DMS114 treated with DMSO at 0.1 percent for 48 hours (cell line): ENCODE measurements around the gene ADCY3.
A peak's percentile ranks its signal among the peaks of the same experiment; 100 is the strongest.

Experiments used
- DNase-seq: peaks from one replicate; lab custom pipeline; 2025; ENCODE audit not compliant: unreplicated experiment; lab: John Stamatoyannopoulos, UW

Gene ADCY3

DNA sequence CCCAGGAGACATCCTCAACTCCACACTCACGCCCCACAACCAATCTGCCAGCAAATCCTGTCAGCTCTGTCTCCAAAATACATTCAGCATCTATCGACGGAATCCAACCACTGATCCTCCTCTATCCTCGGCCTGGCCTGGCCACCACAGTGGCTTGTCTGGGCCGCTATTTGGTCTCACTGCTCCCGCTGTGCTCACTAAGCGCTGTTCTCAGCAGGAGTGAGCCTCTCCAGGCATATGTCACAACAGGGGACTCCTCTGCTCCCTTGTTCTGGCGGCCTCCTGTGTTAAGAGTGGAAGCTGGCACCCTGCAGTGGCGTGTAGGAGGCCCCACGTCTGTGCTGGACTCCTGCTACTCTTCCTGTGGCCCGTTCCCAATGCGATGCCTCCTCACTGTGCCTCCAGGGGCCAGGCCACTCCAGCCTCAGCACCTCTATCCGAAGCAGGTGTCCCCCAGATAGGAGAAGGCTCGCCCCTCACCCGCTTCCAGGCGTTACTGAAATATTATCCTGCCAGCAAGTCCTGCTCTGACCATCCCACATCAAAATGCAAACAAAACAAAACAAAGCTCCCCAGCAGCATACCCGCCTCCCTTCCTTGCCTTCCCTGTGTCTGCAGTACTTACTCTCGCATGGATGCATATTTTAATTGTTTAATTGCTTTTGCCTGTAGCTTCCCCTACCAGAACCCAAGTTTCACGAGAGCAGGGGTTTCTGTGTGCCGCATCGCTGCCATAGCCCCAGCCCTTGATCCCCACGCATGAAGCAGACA is 86.9 kb downstream of the ADCY3 start:
- no peak for DNase-seq

DNA sequence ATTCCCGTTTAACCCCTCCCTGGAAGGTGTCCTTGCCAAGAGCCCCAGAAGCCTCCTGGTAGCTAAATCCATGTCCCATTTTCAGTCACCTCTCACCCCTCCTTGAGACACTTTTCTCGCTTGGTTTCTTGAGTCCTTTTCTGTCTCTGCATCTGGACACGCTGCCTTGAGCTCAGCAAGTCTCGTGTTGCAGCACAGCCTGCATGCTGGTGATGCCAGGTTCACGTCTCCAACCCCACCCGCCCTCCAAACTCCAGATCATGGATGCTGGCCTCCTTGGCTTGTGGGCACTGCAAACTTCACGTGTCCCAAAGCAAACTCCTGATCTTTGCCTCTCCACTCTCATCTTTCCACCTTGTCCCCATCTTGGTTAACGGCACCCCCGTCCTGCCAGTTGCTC is 87.5 kb downstream of the ADCY3 start:
- DNase-seq = no peak

DNA sequence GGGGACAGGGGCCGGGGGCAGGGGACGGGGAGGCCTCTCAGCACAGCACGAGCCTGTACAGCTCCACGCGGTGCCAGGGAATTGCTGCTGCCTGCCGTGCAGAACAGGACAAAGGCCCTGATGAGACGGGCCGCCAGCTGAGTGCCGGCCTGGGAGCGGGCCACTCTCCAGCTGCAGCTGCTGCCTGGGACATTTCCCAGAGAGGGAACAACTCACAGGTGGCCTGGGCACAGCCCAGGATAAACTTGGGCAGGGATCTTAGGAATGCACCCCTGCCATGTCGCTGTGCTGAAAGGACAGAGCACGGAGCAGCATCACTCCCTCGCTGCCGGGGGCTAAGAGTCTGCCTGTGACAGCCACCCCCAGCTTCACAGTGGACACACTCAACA is 88.0 kb downstream of the ADCY3 start:
- no peak for DNase-seq

DNA sequence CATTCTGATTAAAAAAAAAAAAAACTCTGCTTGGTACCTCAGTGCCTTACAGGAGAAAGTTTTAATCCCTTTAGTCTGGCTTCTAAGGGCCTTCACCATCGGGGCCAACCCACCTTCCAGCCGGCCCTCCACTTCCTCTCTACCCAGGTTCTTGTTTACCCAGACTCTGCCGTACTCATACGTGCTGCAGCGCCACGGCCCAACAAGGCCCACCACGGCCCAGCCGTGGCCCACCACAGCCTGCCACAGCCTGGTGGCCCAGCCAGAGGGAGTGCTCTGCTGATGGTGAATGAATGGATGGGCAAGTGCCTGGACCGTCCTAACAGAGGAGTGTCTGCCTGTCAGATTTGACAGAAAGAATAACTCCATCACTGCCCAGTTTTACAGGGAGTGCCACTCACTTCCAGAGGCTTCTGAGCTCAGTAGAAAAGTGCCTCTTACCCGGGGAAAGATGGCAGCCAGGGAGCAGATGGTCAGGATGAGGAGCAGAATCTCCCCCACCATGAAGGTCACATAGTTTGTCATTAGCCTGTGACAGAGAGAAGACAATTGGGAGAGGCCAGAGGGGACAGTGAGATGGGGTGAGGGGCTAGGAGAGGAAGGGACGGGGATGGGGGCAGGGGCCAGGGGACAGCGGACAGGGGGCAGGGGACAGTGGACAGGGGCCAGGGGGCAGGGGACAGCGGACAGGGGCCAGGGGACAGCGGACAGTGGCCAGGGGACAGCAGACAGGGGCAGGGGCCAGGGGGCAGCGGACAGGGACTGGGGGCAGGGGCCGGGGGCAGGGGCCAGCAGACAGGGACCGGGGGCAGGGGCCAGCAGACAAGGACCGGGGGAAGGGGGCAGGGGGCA is 88.6 kb downstream of the ADCY3 start:
- DNase-seq = no peak

DNA sequence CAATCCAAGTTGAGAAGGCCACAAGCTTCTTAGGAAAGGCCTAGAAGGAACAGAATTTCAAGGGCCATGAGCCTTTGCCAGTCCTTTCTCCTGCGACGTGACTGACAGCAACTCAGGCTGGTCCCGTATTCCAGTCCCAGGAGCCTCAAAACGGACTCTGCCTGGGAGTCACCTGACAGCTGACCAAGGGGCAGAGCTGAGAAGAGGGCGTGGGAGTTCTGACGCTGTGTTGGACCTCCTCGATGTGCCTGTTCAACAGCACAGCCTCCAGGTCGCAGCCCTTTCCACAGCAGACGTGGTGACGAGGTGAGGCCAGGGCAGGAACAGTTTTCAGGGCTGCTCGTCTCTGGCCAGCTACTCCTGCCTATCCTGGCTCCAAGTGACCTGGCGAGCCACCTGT is 89.3 kb downstream of the ADCY3 start:
- DNase-seq = no peak

DNA sequence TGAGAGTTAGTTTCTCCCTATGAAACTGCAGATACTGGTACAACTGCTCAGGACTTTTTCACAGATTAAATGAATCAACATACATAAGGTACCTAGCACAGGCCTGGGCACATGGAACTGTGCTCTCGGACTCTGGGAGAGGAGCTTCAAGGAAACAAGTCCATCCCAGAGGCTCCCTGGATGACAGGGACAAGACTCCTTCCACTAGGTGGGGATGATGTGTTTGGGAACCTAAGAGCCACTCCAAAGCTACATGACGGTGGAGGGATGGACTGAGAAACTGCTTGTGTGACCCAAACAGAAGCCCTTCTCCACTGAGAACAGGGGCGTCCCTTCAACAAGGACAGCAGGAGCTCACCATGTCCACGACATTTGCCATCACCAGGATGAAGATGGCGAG is 89.7 kb downstream of the ADCY3 start:
- peak; percentile 14 for DNase-seq

DNA sequence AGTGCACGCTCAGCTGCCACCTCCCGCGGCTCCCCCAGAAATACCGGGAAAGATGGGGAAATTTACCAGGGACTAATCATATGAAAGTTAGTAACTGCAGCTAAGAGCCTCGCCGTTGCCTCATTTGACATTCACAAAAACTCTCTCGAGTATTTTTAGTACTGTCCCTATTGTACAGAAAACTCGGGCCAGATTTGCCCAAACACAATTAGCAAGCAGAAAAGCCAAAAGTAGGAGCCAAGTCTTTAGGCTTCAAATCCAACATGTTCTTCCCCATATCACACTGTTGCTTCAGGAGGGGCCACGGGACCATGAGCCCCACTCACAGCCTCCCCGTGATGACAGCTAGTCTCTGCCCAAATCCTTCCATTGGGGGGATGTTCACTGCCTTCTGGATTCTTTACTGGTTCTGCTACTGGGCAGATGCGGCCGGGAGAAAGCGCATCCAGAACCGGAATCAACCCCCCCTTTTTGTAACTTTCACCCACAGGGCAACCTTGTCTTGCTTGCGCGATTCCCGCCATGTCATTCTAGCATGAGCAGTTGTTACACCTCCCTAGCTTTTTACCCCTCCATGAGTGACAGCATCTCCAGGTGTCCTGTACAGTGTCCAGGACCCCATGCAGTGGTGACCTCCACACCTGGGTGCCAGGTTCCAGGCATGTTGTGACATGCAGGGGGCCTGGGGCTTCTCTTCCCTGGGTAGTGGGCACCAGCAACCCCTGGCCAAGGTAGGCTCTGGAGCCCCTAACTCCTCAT is 91.6 kb downstream of the ADCY3 start:
- DNase-seq = no peak

DNA sequence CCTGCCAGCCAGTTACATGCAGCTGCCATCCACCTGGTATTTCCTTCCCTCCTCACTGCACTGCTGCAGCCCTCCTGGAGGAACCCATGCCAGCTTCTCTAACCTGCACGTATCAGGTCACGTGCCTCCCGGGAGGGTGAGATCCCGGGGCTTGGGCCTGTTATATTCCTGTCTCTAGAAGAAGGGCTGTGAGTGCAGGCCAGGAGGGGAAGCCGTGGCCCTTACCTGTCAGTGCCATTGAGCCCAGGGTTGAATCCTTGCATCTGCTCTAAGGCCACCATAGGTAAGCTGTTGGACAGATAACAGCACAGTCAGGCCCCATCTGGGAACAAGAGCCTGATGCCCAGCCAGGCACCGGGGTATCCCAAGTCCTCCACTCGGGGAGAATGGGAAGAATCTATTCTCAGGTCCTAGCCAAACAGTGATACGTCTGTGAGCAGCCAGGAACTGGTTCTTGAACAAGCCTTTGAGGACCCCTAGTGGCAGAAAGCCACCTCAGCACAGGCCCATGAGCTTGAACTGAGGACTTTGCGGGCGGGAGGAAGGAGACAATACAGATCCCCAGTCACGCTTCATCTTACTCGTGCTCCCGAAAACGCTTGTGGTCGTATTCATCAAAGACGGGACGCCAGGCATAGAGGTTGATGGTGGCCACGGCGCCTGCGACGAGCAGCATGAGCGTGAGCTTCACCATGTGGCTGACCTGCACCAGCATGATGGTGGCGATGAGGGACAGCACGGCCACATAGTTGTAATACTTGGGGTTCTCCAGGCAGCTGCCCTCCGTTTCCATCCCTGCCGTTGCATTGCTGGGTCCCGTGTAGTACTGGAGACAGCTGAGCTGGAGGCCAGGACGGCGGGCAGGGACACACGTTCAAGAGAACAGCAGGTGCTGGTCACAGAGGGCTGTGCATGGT is 92.5 kb downstream of the ADCY3 start:
- DNase-seq = peak; percentile 66

DNA sequence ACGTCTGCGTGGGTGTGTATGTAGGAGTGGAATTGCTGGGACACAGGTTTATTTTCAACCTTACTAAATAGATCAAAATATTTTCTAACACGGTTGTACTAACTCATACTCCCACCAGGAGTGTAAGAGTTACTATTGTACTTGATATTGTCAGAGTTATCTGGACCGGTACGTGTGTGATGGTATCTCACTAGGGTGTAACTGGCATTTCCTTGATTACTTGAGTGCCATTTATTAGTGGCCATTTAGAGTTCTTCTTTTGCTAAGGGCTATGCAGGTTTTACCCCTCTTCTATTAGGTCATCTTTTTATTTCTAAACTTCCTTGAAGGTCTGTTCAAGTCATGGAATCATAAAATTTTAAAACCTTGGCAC is 93.3 kb downstream of the ADCY3 start:
- no peak for DNase-seq

DNA sequence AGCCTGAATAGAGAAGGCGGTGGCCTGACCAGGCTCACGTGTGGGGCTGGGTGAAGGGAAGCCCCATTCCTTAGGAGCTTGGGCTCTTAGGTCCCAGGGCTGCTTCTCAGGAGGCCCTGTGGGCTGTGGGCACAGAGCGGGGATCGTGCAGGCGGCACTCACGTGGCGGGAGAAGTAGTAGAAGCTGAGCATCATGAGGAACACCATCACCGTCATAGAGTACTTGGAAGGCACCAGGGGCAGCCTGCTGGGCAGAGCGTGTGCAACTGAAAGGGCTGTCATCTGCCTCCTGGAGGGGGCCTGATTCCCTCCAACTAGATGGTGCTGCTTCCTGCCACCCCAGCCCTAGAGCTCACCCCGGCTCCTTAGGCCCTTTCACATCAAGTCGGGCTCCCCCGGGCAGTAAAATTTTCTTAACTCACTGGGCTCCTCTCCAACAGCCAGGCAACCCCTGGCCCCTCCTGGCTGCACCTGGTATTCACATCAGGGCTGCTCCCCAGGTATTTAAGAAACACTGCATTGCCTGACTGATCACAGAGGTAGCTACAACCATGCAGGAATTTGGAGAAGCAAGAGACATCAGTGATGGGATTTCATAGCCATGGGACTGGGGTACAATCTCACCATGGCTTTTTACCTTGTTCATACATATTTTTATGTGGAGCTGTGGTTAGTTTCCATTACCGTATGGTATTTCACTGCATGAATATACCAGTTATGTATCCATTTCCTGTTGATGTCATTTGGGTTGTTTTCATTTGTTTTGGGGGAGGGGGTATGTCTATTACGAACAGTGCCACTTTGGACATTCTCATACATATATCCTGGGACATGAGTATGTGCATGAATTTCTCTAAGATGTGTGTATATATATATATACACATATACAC is 93.9 kb downstream of the ADCY3 start:
- DNase-seq = no peak

DNA sequence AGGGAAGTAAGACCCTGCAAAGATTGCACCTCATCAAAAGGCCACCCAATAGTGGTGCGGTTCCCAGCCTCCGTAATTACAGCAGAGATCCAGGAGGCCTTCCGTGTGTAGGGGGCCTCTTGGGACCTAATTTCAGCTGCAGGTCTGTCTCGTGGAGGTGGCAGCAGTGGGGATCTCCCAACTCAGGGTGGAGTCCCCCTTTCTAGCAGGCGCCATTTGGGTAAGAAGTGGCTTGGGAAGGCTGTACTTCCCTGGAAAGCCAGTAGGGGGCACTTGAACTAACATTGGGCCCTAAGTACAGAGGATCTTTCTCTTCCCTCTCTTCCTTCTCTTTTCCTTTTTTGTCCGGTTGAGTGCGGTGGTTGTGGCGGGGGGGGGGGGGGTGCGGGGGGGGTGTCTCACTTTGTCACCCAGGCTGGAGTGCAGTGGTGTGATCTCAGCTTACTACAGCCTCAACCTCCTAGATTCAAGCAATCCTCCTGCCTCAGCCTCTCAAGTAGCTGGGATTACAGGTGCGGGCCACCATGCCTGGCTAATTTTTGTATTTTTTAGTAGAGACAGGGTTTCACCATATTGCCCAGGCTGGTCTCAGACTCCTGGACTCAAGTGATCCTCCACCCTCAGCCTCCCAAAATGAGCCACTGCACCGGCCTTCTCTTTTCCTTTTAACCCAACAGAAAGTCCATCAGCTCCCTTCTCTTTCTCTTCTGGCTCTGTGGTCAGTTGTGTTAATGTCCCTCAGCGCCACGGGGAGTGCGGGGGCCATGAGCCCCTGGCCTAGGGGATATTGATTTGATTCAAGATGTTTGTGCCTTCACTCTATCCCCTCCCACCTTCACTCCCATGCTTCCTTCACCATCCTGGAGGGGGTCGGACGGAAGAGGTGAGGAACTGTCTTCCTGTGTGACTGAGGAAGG is 94.8 kb downstream of the ADCY3 start:
- no peak for DNase-seq

DNA sequence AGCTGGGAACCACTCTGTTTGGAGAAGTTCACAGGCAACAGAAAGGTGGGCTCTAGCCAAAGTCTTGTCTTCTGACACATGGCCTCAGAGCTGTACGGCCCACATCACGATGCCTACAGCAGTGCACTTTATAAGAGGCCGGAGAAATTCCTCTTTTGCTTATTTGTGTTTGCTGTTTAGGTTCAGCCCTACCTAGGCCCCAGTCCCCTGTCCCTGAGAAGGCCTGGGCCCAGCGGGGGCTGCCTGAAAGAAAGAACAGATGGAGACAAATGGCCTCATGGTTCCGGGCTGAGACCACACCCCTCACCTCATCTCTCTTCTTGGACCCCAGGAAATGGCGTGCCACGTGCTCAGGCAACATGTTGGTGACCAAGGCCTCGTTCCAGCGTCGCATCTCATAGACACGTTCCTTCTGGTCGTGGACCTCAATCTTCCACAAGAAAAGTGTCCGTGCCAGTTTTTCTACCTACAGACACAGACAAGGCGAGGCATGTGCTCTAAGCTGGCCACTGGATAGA is 95.9 kb downstream of the ADCY3 start:
- no peak for DNase-seq

DNA sequence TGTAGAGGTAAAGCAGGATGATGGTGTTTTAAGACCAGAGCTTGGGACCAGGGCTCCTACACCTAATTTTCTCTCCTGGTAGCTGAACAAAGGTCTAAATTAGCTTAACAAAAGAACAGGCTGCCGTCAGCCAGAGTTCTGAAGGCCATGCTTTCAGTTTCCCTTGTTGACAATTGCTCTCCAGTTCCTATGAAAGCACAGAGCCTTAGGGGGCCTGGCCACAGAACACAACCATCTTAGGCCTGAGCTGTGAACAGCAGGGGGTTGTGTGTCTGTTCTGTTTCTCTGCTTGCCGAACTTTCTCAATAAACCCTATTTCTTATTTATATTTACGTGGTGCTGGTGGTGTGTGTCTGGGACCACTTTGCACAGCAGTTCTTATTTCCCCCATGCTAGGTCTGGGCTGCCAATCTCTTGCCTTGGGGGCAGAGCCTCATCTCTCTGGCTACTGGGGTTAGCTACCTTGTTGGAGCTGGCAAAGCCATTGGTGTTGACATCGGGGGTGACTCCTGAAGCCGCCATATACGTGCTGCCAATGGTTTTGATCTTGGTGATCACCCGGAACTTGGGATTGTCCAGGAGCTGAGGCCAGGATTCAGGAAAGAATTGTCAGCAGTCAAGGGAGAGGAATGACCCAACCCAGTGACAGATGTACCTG is 97.9 kb downstream of the ADCY3 start:
- no peak for DNase-seq

DNA sequence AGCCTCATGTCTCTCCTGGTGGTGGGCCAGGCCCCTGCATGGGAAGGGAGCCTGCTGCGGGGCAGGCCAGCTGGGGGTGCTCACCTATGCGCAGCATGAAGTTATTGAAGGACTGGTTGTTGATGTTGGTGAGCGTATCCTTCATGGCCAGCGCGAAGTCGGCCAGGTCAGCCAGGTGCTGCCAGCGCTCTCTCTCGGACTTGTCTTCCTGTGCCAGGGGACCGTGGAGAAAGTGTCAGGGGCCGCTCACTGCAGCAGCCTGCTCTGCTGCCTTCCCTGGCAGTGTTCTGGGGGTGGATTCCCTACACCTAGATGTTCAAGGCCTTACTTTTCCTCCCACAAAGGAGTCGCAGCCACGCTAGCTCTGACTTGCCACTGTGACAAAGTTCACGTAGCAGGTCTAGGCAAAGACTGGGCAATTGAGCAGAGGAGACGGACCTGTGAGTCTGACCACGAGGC is 98.6 kb downstream of the ADCY3 start:
- no peak for DNase-seq

DNA sequence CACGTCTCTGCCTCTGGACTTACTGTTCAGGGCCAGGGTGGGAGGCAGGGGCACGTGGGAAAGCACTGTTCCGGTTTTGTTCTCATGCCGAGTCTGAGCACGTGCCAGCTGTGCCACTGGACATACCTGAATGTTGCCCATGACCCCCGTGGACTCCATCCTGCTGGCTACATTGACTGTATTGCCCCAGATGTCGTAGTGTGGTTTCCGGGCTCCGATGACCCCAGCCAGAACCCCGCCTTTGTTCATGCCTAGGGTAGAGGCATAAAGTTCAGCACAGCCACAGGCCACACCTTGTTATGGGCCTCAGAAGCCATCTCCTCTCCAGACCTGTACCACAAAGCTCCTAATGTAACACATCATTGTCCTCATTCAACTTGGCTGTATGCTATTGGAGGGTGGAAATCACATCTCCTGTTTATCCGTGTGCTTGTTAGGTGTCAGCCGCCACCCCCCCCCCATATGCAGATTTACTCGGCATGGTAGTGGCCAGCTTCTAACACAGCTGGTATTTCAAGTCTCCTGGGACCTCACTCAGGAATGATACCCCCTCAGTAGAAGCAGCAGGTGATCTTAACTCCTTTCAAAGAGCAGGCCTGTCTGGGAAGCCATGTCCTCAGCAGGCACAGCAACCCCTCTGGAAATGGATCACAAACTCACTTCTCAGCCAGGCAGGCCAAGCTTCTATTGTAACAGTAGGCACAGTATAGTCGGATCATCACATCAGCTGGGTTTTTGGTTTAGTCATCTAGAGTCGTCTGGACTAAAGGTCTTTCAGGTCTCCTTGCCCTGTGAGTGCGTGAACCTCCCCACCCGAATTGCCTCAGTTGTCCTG is 99.2 kb downstream of the ADCY3 start:
- no peak for DNase-seq

DNA sequence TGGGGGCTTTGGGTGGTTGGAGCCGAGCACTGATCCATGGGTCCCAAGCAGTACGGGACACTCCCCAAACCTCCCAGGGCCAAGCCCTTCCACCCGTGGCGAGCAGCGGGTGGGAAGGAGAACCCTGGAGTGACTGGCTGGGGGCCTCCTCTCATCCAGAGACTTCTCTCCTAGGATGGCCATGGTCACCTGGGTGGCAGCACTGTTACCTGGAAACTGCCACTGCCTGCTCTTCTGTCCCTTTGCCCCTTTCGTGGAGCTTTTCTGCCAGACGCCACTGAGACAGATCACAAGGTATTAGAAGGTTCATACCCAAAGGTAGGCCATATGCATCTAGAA is 99.9 kb downstream of the ADCY3 start:
- no peak for DNase-seq
